Lower leg skin (tissue), 4 donors: ENCODE results near the gene ACOXL. TPM values are rescaled to one million over a fixed set of nuclear protein-coding genes. Genes with fewer than 3 reads are reported as not detected.

Experiments used
- DNase-seq, 2 donors: peaks; one replicate each; pipeline ENCODE4 v3.0.0-alpha.2; 2019; ENCODE audit warnings: low spot score in 2 of 2
- H3K4me3 ChIP-seq: fragments of 200-600 bp; sonication (generic); 2 replicates; pipeline ENCODE4 v1.5.1; 2017; ENCODE audit warnings: mild to moderate bottlenecking, low read depth; ENCODE audit not compliant: poor library complexity, severe bottlenecking
- CTCF ChIP-seq, 3 donors: fragments of 450-650 bp; IDR thresholded peaks; one replicate each; pipeline ENCODE4 v1.5.1; 2016; ENCODE audit warnings: antibody characterized with exemption in 3 of 3, mild to moderate bottlenecking in 3 of 3, moderate library complexity in 2 of 3
- POLR2A ChIP-seq, 2 donors: fragments of 450-650 bp; IDR thresholded peaks; one replicate each; pipeline ENCODE4 v1.6.1; 2016 to 2017; ENCODE audit warnings: antibody characterized with exemption in 2 of 2, mild to moderate bottlenecking in 1 of 2, moderate library complexity in 1 of 2
- WGBS, 2 donors: methylation state at CpG; one replicate each; pipeline ENCODE4 v1.1.5; 2018; 5-methylcytosine and 5-hydroxymethylcytosine counted together
- intact Hi-C: fragments of 100-400 bp; cut with DNase I; formaldehyde crosslinking; loops from one replicate; pipeline ENCODE4 v1.15.0; 2023; ENCODE audit warnings: low total_unique reads
- total RNA-seq, 4 donors: library from RNA; depleted of rRNA; stranded (reverse); fragments of >200 nt; gene quantifications; one replicate each; pipeline ENCODE4 v1.1.0, GENCODE V29; 2016

The ACOXL gene
- total RNA-seq, 4 donors from 2014 or later = not detected

GRCh38 chr2:111157071-111157661 lies 424.8 kb downstream of the ACOXL start:
- no peak overlapping the region for H3K4me3 ChIP-seq

DNA sequence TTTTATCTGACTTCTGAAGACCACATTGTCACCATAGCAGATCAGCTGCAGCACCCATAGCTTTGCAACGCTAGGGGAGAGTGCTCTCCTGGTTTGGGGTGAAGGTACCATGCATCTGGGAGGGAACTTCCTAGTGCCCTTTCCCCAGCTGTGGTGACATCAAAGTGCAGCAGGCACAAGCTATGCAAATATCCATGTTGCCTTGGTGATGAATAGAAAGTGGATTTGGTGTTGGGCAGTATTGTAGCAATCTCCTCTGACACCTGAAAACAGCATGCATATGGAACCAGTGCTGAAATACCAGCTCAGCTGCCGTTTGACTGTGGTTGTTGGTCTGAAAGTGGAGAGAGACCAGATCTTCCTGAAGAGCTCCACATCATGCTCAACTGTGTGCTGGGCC lies 425.4 kb downstream of the ACOXL start:
- no peak overlapping the region for H3K4me3 ChIP-seq
- TF ChIP-seq POLR2A (IDR thresholded peaks at IDR 0.05) (no peak), CTCF (IDR thresholded peaks at IDR 0.05) (no peak)
- intact Hi-C loops = no loop called here
- 92 to 93% methylated on average over 2 of the region's 2 CpGs for WGBS, 2 donors
- no peak for DNase-seq

More at GRCh38 chr2:111157071-111157661, 424.8 kb downstream of the ACOXL start:
- no peak for DNase-seq
- intact Hi-C loops = no loop called here
- WGBS, 2 donors = 86 to 87% methylated on average over 5 of the region's 5 CpGs
- TF ChIP-seq CTCF (IDR thresholded peaks at IDR 0.05) (no peak), POLR2A (IDR thresholded peaks at IDR 0.05) (no peak)

DNA sequence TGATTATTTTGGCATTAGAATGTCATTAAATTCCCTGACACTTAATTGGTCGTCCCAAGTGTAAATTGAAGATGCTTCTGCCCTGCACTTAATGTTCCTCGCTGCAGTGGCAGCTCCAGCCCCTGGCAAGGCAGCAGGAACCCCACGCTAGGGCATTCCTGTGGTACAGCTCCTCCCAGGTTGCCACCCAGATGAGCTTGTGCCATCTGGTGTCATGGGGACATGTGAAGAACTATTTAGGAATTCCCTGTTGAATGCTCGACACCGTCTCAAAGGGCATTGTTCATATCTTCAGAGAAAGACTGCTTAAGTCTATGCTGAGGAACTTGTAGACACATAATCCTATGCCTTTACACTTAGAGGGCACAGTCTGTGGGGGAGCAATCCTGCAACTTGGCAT lies 427.3 kb downstream of the ACOXL start:
- TF ChIP-seq CTCF (IDR thresholded peaks at IDR 0.05) (no peak), POLR2A (IDR thresholded peaks at IDR 0.05) (no peak)
- WGBS, 2 donors = 72 to 95% methylated on average over 5 of the region's 5 CpGs
- H3K4me3 ChIP-seq = no peak overlapping the region
- intact Hi-C loops = no loop called here
- DNase-seq = no peak

- TF ChIP-seq CTCF (IDR thresholded peaks at IDR 0.05) (no peak), POLR2A (IDR thresholded peaks at IDR 0.05) (no peak)
- intact Hi-C loops = no loop called here
- H3K4me3 ChIP-seq = no peak overlapping the region
- 80 to 92% methylated on average over 3 of the region's 3 CpGs for WGBS, 2 donors
- no peak for DNase-seq
Observed at GRCh38 chr2:111160758-111161157, 428.4 kb downstream of the ACOXL start.

GRCh38 chr2:111161971-111162370 lies 429.6 kb downstream of the ACOXL start:
- no peak overlapping the region for H3K4me3 ChIP-seq
- WGBS, 2 donors = 47 to 51% methylated on average over 12 of the region's 12 CpGs
- TF ChIP-seq POLR2A (IDR thresholded peaks at IDR 0.05) = no peak
- TF ChIP-seq CTCF (IDR thresholded peaks at IDR 0.05) = no peak
- intact Hi-C loops = no loop called here
- DNase-seq = no peak

DNA sequence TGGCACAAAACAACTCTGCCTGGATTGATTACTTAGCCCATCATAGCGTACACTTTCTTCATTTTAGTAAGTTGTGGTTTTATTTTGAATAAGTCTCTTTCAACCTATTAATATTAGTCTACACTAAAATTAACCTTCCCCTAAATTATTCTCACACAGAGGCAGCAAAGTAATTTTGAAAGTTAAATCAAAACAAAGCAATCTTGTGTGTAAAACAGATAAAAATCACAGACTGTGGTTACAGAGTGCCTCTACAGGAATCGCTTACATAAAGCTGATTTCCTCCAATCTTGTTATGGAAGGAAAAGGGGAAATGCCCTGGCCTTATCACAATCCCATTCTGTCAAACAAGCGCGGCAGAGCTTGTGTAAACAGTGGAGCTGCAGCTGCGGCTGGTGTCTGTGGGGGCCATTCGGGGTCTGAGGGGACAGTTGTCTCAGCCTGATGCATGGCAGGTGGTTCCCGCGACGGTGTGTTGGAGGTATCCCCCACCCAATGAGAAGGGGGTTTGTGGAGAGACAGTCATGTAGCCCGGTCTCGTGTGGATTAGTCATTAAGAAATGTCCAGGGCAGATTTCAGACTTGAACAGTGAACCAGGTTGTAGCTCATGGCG lies 430.5 kb downstream of the ACOXL start:
- intact Hi-C loops = no loop called here
- DNase-seq = no peak
- 68 to 79% methylated on average over 12 of the region's 12 CpGs for WGBS, 2 donors
- no peak overlapping the region for H3K4me3 ChIP-seq
- TF ChIP-seq POLR2A (IDR thresholded peaks at IDR 0.05) = no peak
- no peak for TF ChIP-seq CTCF (IDR thresholded peaks at IDR 0.05)
